SK-MEL-5 (cell line): Measurements from ENCODE around the gene TMEM30A. TPM values are rescaled to one million over a fixed set of nuclear protein-coding genes. Genes with fewer than 3 reads are reported as not detected.

Source experiments
- DNase-seq: peaks from one replicate; pipeline ENCODE4 v3.0.0-alpha.2; 2016; ENCODE audit warnings: low read depth, low spot score
- in situ Hi-C: cut with HindIII; loops from 2 replicates; pipeline ENCODE4 v1.10.0; 2016; ENCODE audit warnings: low sequenced_read_pairs, high pct_unique_total_duplicates, low pct_unique_long_range_greater_than_20kb
- total RNA-seq: library from RNA; depleted of rRNA; stranded (reverse); fragments of >200 nt; shearing (Covaris generic); gene quantifications from 2 replicates; pipeline ENCODE4 v1.2.3, GENCODE V29; 2014; rRNA removed

TMEM30A gene
- total RNA-seq, 1 experiment from 2014 or later, result 58.0 TPM

DNA sequence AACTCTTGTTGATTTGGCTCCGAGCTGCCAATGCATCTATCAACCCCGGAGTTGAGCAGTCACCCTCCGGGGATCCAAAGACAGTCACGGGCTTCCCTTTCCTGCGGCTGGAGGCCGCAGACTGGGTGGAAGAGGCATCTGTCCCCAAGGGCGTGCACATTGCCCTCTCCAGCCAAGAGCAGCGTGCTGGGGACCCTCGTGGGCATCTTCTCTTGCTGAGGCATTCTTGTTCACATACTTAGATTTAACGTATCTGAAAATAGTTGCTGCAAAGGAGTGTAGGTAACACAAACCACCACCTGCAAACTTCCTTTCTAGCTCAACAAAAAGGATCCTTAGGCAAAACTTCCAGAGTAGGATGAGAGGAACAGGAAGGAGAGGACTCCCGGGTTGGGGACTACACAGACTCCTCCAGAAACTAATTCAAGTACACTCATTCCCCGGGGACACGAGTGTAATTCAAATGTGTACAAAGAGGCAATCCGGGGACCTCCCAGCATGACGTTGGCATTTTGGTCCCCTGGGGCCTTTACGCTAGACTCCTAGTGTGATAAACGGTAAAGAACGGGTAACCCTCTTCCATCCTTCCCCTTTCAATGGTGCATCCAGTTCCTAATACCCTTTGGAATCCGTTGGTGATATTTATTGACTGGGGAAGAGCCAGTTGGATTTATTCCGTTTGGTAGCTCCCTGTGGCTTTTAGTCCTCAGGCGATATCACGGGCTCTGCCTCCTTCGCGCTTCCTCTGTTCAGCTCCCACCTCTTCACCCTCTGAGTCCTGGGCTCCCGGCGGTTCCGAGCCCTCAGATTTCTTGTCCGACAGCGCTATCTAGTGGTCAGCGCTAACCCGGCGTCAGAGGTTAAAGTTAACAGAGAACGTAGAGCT lies 76.1 kb downstream of the TMEM30A start:
- in situ Hi-C loops, result no loop called here
- DNase-seq, result peak; percentile 82

- in situ Hi-C loops, result no loop called here
- DNase-seq, result no peak
Measured at GRCh38 chr6:75206576-75207342, 77.8 kb downstream of the TMEM30A start.

GRCh38 chr6:75205776-75206575 lies 78.6 kb downstream of the TMEM30A start, which contains the start of gene COL12A1:
Gene COL12A1 (minus strand): TSS chr6:75206053. CDS start chr6:75202792, 3,261 bp downstream.
- no peak for DNase-seq
- in situ Hi-C loops, result no loop called here

GRCh38 chr6:75204959-75205775 lies 79.4 kb downstream of the TMEM30A start:
- DNase-seq, result no peak
- in situ Hi-C loops, result no loop called here

DNA sequence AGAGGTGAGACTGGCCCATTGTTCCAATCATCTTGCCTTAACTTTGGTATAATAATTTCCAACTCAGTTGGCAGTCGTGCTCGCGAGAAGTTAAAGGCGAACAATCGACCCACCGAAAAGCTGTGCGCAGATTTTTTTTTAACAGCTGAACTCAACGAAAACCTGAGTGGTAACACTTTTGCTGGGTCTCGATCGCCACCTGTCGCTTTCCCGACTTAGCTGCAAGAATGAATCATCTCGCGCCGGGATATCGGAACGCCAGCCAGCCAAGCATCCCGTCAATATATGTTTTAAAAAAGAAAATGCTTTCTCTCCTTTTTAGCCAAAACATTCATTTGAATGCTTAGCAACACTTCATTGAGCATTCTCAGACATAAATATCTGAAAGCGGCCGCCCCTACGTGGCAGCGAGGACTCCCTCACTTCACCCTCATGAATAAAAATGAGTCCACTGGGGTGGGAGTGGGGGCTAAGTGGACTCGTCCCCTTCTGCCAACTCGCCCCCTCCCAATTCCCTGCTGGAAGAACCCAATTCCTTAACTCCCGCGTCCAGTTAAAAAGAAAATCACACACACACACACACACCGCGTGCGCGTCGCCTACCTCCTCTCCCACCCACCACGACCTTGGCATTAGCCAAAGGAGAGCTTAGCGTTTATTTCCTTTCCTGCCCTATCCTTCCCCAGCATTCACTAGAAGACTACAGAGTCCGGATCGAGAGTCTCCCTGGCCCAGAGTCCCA lies 80.2 kb downstream of the TMEM30A start:
- DNase-seq, result peak; percentile 77
- in situ Hi-C loops, result no loop called here

- no peak for DNase-seq
- in situ Hi-C loops, result no loop called here
Measured at GRCh38 chr6:75203721-75204120, 80.9 kb downstream of the TMEM30A start.

Other genes with a start within 250 kb of the TMEM30A start
- 0.29 and 1.1 TPM in 2 replicates for gene COL12A1, start 78.7 kb downstream of the TMEM30A start, total RNA-seq
- 271 and 303 TPM in 2 replicates for gene COX7A2, start 41.0 kb downstream of the TMEM30A start, total RNA-seq
- 0.03 TPM in 1 of 2 replicates, not detected in the other for gene FILIP1, start 209.0 kb upstream of the TMEM30A start, total RNA-seq